H9 (cell line): ENCODE data around the gene UBE4B. TPM values are rescaled to one million over a fixed set of nuclear protein-coding genes. Genes with fewer than 3 reads are reported as not detected.

Experiments used
- DNase-seq: peaks from one replicate; pipeline ENCODE4 v3.0.0-alpha.2; 2017
- H2AFZ ChIP-seq: one replicate; pipeline ENCODE4 v1.6.1; 2013; ENCODE audit warnings: mild to moderate bottlenecking, low read length, control low read depth, moderate library complexity
- H2AK5ac ChIP-seq: 2 replicates; pipeline ENCODE4 v1.6.1; 2013; ENCODE audit warnings: low read length, control low read depth, mixed read lengths; ENCODE audit not compliant: insufficient read length
- H2BK120ac ChIP-seq: one replicate; pipeline ENCODE4 v1.6.1; 2013; ENCODE audit warnings: low read depth, mild to moderate bottlenecking, low read length, control low read depth, inconsistent platforms; ENCODE audit not compliant: poor library complexity, severe bottlenecking
- H2BK12ac ChIP-seq: 2 replicates; pipeline ENCODE4 v1.6.1; 2013; ENCODE audit warnings: low read length, control low read depth, mixed read lengths, low read depth; ENCODE audit not compliant: insufficient read length
- H2BK15ac ChIP-seq: 2 replicates; pipeline ENCODE4 v1.6.1; 2013; ENCODE audit warnings: low read depth, low read length, control low read depth
- H2BK20ac ChIP-seq: one replicate; pipeline ENCODE4 v1.6.1; 2013; ENCODE audit warnings: low read depth, mild to moderate bottlenecking, low read length, control low read depth, inconsistent platforms; ENCODE audit not compliant: poor library complexity, severe bottlenecking
- H2BK5ac ChIP-seq: 2 replicates; pipeline ENCODE4 v1.6.1; 2013; ENCODE audit warnings: low read length, control low read depth, mixed read lengths; ENCODE audit not compliant: insufficient read length
- H3K14ac ChIP-seq: 2 replicates; pipeline ENCODE4 v1.6.1; 2013; ENCODE audit warnings: low read length, control low read depth; ENCODE audit not compliant: insufficient read depth
- H3K18ac ChIP-seq: 2 replicates; pipeline ENCODE4 v1.6.1; 2013; ENCODE audit warnings: low read depth, mild to moderate bottlenecking, mixed read lengths, low read length, control low read depth; ENCODE audit not compliant: insufficient read length
- H3K23ac ChIP-seq: 2 replicates; pipeline ENCODE4 v1.6.1; 2013; ENCODE audit warnings: low read length, control low read depth, mixed read lengths, low read depth; ENCODE audit not compliant: insufficient read length
- H3K23me2 ChIP-seq: 2 replicates; pipeline ENCODE4 v1.6.1; 2013; ENCODE audit warnings: low read depth, mild to moderate bottlenecking, mixed read lengths, low read length, control low read depth; ENCODE audit not compliant: insufficient read length, poor library complexity, severe bottlenecking
- H3K27ac ChIP-seq: 2 replicates; pipeline ENCODE4 v1.5.1; 2013; ENCODE audit warnings: low read length, control low read depth, mixed read lengths, low read depth; ENCODE audit not compliant: insufficient read length
- H3K27me3 ChIP-seq: 2 replicates; pipeline ENCODE4 v1.6.1; 2013; ENCODE audit warnings: low read length, control low read depth, inconsistent platforms; ENCODE audit not compliant: insufficient read depth
- H3K4ac ChIP-seq: 2 replicates; pipeline ENCODE4 v1.6.1; 2013; ENCODE audit warnings: low read depth, mild to moderate bottlenecking, control low read depth, inconsistent platforms, low read length, moderate library complexity
- H3K4me1 ChIP-seq: 2 replicates; pipeline ENCODE4 v1.6.1; 2013; ENCODE audit warnings: low read length, control low read depth, inconsistent platforms; ENCODE audit not compliant: insufficient read depth
- H3K4me2 ChIP-seq: 2 replicates; pipeline ENCODE4 v1.6.1; 2013; ENCODE audit warnings: low read length, control low read depth, mixed read lengths; ENCODE audit not compliant: insufficient read length, insufficient read depth
- H3K56ac ChIP-seq: 2 replicates; pipeline ENCODE4 v1.6.1; 2013; ENCODE audit warnings: low read depth, mild to moderate bottlenecking, mixed read lengths, low read length, control low read depth; ENCODE audit not compliant: insufficient read length
- H3K79me1 ChIP-seq: 2 replicates; pipeline ENCODE4 v1.6.1; 2013; ENCODE audit warnings: low read depth, mild to moderate bottlenecking, moderate library complexity, low read length, control low read depth, inconsistent platforms; ENCODE audit not compliant: insufficient read depth, poor library complexity, severe bottlenecking
- H3K79me2 ChIP-seq: 2 replicates; pipeline ENCODE4 v1.6.1; 2013; ENCODE audit warnings: low read length, control low read depth, inconsistent platforms; ENCODE audit not compliant: insufficient read depth
- H3K9ac ChIP-seq: 2 replicates; pipeline ENCODE4 v1.6.1; 2013; ENCODE audit warnings: low read length, control low read depth, mixed read lengths; ENCODE audit not compliant: insufficient read length; ENCODE audit errors: extremely low read depth
- H3K9me3 ChIP-seq: one replicate; pipeline ENCODE4 v1.6.1; 2013; ENCODE audit warnings: low read depth, low read length, inconsistent platforms; ENCODE audit not compliant: control insufficient read depth
- H3T11ph ChIP-seq: one replicate; pipeline ENCODE4 v1.6.1; 2013; ENCODE audit warnings: mild to moderate bottlenecking, low read length, control low read depth, inconsistent platforms
- H4K20me1 ChIP-seq: one replicate; pipeline ENCODE4 v1.6.1; 2013; ENCODE audit not compliant: control insufficient read depth, insufficient read length, insufficient read depth
- H4K5ac ChIP-seq: 2 replicates; pipeline ENCODE4 v1.6.1; 2013; ENCODE audit warnings: low read depth, mild to moderate bottlenecking, mixed read lengths, low read length, control low read depth; ENCODE audit not compliant: insufficient read length
- H4K8ac ChIP-seq: replicated peaks from 2 replicates; pipeline ENCODE4 v1.6.1; 2013; ENCODE audit warnings: low read length, control low read depth, mixed read lengths, low read depth; ENCODE audit not compliant: insufficient read length
- H4K91ac ChIP-seq: 2 replicates; pipeline ENCODE4 v1.6.1; 2013; ENCODE audit warnings: low read depth, mild to moderate bottlenecking, moderate library complexity, mixed read lengths, low read length, control low read depth; ENCODE audit not compliant: insufficient read length
- H3K27ac Mint-ChIP-seq, 3 experiments: 2 replicates in 2 of 3; 3 replicates in 1 of 3; pipeline ENCODE4 v1.8.0; 2020 to 2021; ENCODE audit warnings: mixed read lengths in 3 of 3, mild to moderate bottlenecking in 1 of 3, moderate library complexity in 1 of 3
- H3K27me3 Mint-ChIP-seq: 2 replicates; pipeline ENCODE4 v1.8.0; 2021; ENCODE audit warnings: low read depth, mild to moderate bottlenecking, moderate library complexity, mixed read lengths
- H3K36me3 Mint-ChIP-seq, 3 experiments: 2 replicates in 2 of 3; 3 replicates in 1 of 3; pipeline ENCODE4 v1.8.0; 2020 to 2021; ENCODE audit warnings: low read depth in 3 of 3, mixed read lengths in 3 of 3; ENCODE audit not compliant: insufficient read depth in 1 of 3
- H3K4me1 Mint-ChIP-seq, 2 experiments: 2 replicates each; pipeline ENCODE4 v1.8.0; 2020; ENCODE audit warnings: mixed read lengths in 2 of 2
- H3K4me3 Mint-ChIP-seq, 2 experiments: 2 replicates in 1 of 2; 3 replicates in 1 of 2; pipeline ENCODE4 v1.8.0; 2020 to 2021; ENCODE audit warnings: mild to moderate bottlenecking in 2 of 2, mixed read lengths in 2 of 2, moderate library complexity in 1 of 2
- H3K9me3 Mint-ChIP-seq, 2 experiments: 2 replicates in 1 of 2; 3 replicates in 1 of 2; pipeline ENCODE4 v1.8.0; 2020; ENCODE audit warnings: mild to moderate bottlenecking in 2 of 2, mixed read lengths in 2 of 2, moderate library complexity in 1 of 2
- CTCF ChIP-seq: fragments of 200-600 bp; sonication (generic); conservative IDR thresholded peaks from 3 replicates; pipeline ENCODE4 v1.8.0; 2021; ENCODE audit warnings: antibody characterized with exemption, mild to moderate bottlenecking
- WGBS: extraction: QIAGEN DNeasy Blood & Tissue Kit; methylation state at CpG from one replicate; pipeline ENCODE4 v1.1.7; 2013; ENCODE audit warnings: missing lambda C conversion rate, low lambda C conversion rate, mixed read lengths; ENCODE audit not compliant: insufficient read length; ENCODE audit errors: extremely low coverage; 5-methylcytosine and 5-hydroxymethylcytosine counted together
- total RNA-seq: library from RNA; stranded (reverse); gene quantifications from 2 replicates; pipeline ENCODE4 v1.2.1, GENCODE V29; 2021

UBE4B gene
- total RNA-seq, 1 experiment from 2014 or later: 67.6 TPM

- H3K79me2 ChIP-seq: no peaks in the 10 kb centered on the region
- no peaks in the 10 kb centered on the region for H4K20me1 ChIP-seq
- H3K4me1 ChIP-seq: no peaks in the 10 kb centered on the region
- H3K27ac ChIP-seq: no peak overlapping the region
- Mint-ChIP-seq H3K36me3 (peaks cover 3 to 49% (median 42%) of the 10 kb centered on the region in 3 experiments; a peak in 5 of 7 replicates), H3K4me1 (no peaks in the 10 kb centered on the region), H3K9me3 (no peaks in the 10 kb centered on the region), H3K27me3 (no peaks in the 10 kb centered on the region), H3K27ac (no peak overlapping the region), H3K4me3 (no peak overlapping the region)
- no peak overlapping the region for H2BK15ac ChIP-seq
- no peak overlapping the region for H4K8ac ChIP-seq
- no peaks in the 10 kb centered on the region for H3K9me3 ChIP-seq
- H2AFZ ChIP-seq: no peak overlapping the region
- no peak overlapping the region for H3T11ph ChIP-seq
- H3K9ac ChIP-seq: no peak overlapping the region
- H3K18ac ChIP-seq: no peak overlapping the region
- H2AK5ac ChIP-seq: no peak overlapping the region
- H3K4me2 ChIP-seq: no peak overlapping the region
- H3K4ac ChIP-seq: no peak overlapping the region
- no peak overlapping the region for H3K23ac ChIP-seq
- no peaks in the 10 kb centered on the region for H3K23me2 ChIP-seq
- DNase-seq: no peak
- H3K79me1 ChIP-seq: no peaks in the 10 kb centered on the region
- H2BK120ac ChIP-seq: no peak overlapping the region
- no peak overlapping the region for H4K5ac ChIP-seq
- H2BK5ac ChIP-seq: no peak overlapping the region
- H2BK12ac ChIP-seq: no peak overlapping the region
- H4K91ac ChIP-seq: no peak overlapping the region
- no peaks in the 10 kb centered on the region for H3K27me3 ChIP-seq
- TF ChIP-seq CTCF: no peak
- H2BK20ac ChIP-seq: no peak overlapping the region
- H3K14ac ChIP-seq: no peak overlapping the region
- WGBS: no CpG with 5 or more reads among the region's 3 CpGs
- no peak overlapping the region for H3K56ac ChIP-seq
Measured at GRCh38 chr1:10160173-10160572, 127.4 kb downstream of the UBE4B start.
